ENCODE measurements around the gene TPST2. TPM values are rescaled to one million over a fixed set of nuclear protein-coding genes. Genes with fewer than 3 reads are reported as not detected.

TPST2 gene
- total and polyA plus RNA-seq, 9 of the 15 experiments (the other 6 are each of a cell fraction or from before 2014, with no cell fraction given) = 14.2 to 123 (median 60.1) TPM

GRCh38 chr22:26601726-26602125 lies 11.8 kb upstream of the TPST2 start:
- H3K9me3 ChIP-seq (replicated peaks; ENCODE audit: control insufficient read depth, insufficient read depth, low read depth, low read length) = no peaks in the 10 kb centered on the region
- ATAC-seq = no peak
- no peak overlapping the region for H3K9ac ChIP-seq (ENCODE audit: insufficient read depth in 1 of 2, low read depth in 2 of 2, low read length in 2 of 2)
- H3K36me3 ChIP-seq (ENCODE audit: control insufficient read depth, insufficient read depth, low read length) = no peaks in the 10 kb centered on the region
- H3K9me1 ChIP-seq (ENCODE audit: control insufficient read depth, insufficient read depth, low read length) = no peaks in the 10 kb centered on the region
- TF ChIP-seq COPS2 (conservative IDR thresholded peaks at IDR 0.05) = no peak
- TF ChIP-seq ZNF324 (CRISPR knock-in tag; IDR thresholded peaks at IDR 0.05) = no peak
- no peak for TF ChIP-seq DACH1 (IDR thresholded peaks at IDR 0.05; ENCODE audit: partially characterized antibody)
- no peak for TF ChIP-seq RREB1 (CRISPR knock-in tag; IDR thresholded peaks at IDR 0.05)
- no peak for TF ChIP-seq ZNF785 (CRISPR knock-in tag; IDR thresholded peaks at IDR 0.05)
- no peak for TF ChIP-seq ZNF766 (CRISPR knock-in tag; conservative IDR thresholded peaks at IDR 0.05)
- no peak for TF ChIP-seq SETDB1 (IDR thresholded peaks at IDR 0.05; ENCODE audit: low read length)
- no peaks in the 10 kb centered on the region for H4K20me1 ChIP-seq (replicated peaks; ENCODE audit: control insufficient read depth, insufficient read depth, low read length)
- no peak overlapping the region for H3K4me2 ChIP-seq (ENCODE audit: insufficient read depth, low read length)
- H3K79me2 ChIP-seq (ENCODE audit: control insufficient read depth, insufficient read depth, low read length) = no peaks in the 10 kb centered on the region
- ChIA-PET POLR2A (no interaction called here), CTCF (ENCODE audit: low intra/inter-chr PET ratio) (no interaction called here)
- H3K4me3 ChIP-seq = no peak overlapping the region
- no peak for DNase-seq (ENCODE audit: extremely low read depth in 1 of 4, low spot score in 3 of 4)
- FAIRE-seq = no peak
- H3K4me1 ChIP-seq (replicated peaks in 1 of 2; ENCODE audit: control insufficient read depth in 2 of 2, insufficient read depth in 2 of 2, low read length in 2 of 2) = peaks cover 4 to 11% of the 10 kb centered on the region in 2 experiments; a peak in 3 of 5 replicates
- no peaks in the 10 kb centered on the region for H3K27me3 ChIP-seq (ENCODE audit: control insufficient read depth in 2 of 2, insufficient read depth in 2 of 2, low read length in 2 of 2)
- BruUV-seq (replicated peaks) = no TSS peak
- 74% methylated on average over 6 of the region's 12 CpGs for WGBS (ENCODE audit: insufficient coverage, low coverage, missing lambda C conversion rate)
- H3K27ac ChIP-seq (ENCODE audit: extremely low read depth, low read depth, low read length) = no peak overlapping the region
- no peak overlapping the region for H2AFZ ChIP-seq (ENCODE audit: low read depth, low read length)
- in situ Hi-C loops (cut with MboI) (no loop called here), intact Hi-C loops (cut with micrococcal nuclease) (no loop called here)
